HG03095 (cell line): ENCODE results near the gene GRM2.

Experiments
- ATAC-seq: cut with Tn5 transposase; IDR thresholded peaks from one replicate; pipeline ENCODE4 v1.9.1; 2021; ENCODE audit warnings: moderate library complexity; ENCODE audit not compliant: unreplicated experiment

Gene GRM2

DNA sequence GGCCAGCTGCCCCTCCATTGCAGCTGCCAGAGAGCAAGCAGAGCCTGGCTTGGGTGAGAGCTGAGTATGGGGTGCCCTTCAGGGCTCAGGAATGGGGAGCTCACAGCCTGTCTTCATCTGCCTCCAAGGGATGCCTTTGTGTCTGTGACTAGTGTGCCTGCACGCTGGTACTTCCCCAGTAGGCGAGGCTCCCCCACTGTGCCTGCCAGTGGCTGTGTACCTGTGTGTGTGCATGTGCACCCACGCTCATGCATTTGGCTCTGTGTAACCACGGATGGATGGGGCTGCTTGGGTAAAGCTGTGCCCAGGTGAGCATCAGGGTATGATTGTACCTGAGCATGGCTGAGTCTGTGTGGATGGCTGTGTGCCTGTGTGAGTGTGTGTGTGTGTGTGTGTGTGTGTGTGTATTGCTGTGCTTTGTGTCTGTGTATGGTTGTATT lies 2.3 kb upstream of the GRM2 start:
- ATAC-seq = no peak

DNA sequence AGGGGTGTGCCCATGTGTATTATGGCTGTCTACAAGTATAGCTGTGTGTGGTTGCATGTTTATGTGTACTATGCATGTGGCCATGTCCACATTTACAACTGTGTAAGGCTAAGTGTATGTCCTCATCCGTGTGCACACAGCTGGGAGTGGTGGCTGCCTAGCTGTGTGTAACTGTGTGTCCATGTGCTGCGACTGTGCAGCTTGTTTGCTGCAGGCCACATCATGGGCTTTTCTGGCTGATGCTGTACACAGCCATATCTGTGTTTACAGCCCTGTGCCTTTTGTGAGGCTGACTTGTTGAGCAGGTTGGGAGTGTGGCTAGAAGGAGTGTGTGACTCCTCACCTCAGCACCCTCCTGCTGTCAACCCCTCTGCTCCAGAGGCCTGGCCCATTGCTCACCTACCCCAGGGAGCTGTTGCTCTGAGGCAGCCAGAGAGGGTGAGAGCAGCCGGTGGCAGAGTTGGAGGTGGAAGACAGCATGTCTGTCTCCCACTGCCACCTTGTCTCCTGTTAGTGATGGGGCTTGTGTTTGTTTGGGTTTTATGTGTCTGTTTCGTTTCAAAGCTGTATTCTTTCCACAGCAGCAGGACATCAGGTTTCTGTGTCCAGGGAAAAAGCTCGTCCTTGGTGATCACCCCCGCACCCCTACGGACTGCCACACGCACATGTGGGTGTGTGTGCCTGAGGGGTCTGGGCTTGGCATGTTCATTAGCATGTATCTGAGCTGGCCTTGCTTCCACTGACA lies 1.4 kb upstream of the GRM2 start:
- ATAC-seq = no peak

DNA sequence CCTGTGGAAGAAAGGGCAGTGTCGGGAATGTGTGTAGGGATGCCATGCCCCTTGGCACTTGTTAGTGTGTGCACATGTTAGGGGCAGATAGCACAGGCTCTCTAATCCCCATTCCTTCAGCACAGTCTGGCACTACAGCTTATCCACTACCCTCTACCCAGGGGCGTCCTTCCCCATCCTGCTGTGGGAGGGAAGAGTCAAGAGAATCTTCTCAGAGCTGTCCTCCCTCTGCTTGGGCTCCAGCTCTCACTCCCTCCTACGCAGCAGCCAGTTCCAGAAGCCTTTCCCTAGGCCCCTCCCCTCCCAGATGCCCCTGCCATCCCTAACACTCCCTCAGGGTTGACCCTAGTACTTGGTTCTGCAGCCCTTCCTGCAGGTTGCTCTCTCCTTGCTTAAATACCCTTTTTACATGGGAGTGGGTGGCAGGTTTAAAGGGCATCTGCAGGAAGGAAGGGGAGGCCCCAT lies 815 bp upstream of the GRM2 start:
- no peak for ATAC-seq

DNA sequence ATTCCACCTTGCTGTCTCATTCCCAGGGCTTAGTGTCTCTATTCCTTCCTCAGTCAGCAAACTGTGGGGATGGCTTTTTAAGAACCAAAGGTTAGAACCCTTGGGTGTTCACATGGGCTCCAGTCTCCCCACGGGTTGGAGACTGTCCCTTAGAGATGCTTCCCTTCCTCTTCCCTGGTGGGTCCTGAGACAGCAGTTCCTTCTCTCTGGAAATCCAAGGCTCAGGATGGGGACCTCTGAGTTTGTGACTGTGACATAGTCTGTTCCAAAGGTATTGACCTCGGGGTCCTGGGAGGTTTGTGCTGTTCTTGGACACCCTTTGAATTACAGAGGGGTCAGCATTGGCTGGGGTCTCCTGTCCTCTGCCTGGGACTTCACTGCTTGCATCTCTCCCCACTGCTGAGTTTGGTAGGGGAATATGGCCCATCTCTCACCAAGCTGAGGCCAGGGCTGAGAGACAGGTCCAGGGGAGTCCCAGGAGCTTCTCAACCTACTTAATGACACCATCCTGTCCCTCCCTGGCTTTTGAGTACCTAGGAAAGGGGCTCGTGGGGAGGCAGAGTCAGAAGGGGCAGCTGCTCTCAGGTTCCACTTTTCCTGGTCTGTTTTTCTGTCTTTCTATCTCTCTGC lies 1.5 kb downstream of the GRM2 start:
- ATAC-seq = no peak

DNA sequence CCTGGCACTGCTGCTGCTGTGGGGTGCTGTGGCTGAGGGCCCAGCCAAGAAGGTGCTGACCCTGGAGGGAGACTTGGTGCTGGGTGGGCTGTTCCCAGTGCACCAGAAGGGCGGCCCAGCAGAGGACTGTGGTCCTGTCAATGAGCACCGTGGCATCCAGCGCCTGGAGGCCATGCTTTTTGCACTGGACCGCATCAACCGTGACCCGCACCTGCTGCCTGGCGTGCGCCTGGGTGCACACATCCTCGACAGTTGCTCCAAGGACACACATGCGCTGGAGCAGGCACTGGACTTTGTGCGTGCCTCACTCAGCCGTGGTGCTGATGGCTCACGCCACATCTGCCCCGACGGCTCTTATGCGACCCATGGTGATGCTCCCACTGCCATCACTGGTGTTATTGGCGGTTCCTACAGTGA lies 2.1 kb downstream of the GRM2 start:
- no peak for ATAC-seq

DNA sequence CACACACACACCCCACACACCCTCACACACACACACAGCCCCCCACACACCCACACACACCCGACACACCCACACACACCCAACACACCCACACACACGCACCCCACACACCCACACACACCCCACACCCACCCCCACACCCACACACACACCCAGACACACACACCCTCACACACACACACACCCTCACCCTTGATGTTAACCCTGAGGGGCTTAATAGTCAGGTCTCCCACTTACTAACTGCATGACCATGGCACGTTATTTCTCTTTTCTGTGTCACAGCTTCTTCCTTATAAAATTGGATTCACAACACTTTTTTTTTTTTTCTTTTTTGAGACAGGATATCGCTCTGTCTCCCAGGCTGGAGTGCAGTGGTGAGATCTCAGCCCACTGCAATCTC lies 2.8 kb downstream of the GRM2 start:
- ATAC-seq = no peak

DNA sequence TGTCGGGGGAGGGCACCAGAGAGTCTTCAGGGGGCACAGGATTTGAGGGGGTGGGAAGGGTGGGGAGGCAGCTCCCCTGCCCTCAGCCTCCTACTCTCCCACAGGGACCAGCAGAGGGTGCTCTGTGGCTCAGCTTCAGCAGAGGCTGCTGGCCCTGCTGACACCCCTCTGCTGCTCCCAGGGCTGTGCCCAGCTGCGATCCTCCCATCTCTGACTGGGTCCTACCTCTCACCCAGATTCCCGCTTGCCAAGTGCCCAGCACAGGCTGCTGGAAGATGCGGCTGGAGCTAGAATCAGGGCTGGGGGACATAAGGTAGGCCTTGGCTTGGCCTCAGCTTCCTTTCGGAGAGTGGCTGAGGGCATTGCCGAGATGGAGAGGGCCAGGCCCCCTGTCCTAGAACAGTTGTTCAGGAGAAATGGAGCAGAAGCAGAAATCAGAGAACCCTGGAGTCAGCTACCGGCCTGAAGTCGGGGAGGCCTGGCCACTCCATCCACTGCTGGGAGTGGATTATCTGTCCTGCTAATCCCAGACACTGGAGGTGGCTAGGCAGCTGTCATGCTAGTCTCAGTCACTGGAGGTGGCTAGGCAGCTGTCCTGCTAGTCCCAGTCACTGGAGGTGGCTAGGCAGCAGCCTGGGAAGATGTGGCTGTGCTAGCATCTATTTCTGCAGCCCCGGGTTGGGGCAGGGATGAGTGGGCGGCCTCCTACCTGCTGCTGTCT lies 3.9 kb downstream of the GRM2 start:
- ATAC-seq = no peak

DNA sequence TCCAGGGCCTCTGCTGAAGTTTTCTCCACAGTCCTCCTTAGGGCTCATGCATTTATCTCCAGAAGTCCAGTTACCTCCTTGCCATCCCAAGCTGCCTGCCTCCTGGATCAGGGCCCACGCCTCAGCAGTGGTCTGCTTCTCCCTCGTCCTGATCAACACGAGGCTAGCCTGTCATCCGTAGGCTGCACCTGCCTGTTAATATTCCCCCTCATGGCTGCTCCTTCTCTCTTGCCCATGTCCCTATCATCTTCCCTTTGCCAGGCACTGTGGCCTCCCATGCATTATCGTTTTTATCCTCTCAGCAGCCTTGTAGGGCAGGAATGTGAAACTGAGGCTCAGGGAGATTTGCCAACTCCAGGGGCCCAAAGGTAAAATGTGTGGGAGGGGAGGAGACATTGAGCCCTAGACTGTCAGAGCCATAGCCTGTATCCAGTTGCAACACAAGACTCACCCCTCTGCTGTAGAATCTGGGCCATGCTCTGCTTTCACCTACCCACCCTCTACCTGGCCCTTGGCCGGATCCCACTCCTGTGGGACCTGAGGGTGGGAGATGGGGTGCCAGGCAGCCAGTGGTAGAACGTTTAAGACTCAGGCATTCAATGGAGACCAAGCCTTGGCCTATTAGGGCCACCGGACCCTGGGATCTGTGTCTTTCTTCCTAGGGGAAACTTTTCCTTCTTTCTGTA lies 4.6 kb downstream of the GRM2 start:
- no peak for ATAC-seq

DNA sequence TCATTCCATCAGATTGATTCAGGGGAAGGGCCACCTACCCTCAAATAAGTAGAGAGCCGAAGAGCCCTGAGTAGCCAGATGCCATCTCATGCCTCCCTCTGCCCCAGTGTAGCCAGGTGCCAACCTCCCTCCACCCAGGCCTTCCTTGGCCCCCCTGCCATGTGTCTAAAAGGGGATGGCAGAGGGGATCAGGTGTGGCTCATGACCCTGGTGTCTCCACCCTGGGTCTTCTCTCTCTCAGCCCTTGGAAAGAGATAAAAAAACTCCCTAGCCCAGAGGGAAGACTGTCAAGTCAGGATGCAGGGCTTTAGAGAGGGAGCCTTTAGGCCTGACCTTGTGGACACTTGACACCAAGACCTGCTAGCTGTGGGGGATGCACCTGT lies 5.2 kb downstream of the GRM2 start:
- ATAC-seq = no peak

DNA sequence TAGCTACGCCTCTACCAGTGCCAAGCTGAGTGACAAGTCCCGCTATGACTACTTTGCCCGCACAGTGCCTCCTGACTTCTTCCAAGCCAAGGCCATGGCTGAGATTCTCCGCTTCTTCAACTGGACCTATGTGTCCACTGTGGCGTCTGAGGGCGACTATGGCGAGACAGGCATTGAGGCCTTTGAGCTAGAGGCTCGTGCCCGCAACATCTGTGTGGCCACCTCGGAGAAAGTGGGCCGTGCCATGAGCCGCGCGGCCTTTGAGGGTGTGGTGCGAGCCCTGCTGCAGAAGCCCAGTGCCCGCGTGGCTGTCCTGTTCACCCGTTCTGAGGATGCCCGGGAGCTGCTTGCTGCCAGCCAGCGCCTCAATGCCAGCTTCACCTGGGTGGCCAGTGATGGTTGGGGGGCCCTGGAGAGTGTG lies 5.7 kb downstream of the GRM2 start:
- ATAC-seq = no peak

DNA sequence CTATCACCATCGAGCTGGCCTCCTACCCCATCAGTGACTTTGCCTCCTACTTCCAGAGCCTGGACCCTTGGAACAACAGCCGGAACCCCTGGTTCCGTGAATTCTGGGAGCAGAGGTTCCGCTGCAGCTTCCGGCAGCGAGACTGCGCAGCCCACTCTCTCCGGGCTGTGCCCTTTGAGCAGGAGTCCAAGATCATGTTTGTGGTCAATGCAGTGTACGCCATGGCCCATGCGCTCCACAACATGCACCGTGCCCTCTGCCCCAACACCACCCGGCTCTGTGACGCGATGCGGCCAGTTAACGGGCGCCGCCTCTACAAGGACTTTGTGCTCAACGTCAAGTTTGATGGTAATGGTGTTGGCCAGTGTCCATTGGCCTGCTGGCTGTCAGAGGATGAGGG lies 6.1 kb downstream of the GRM2 start:
- no peak for ATAC-seq

DNA sequence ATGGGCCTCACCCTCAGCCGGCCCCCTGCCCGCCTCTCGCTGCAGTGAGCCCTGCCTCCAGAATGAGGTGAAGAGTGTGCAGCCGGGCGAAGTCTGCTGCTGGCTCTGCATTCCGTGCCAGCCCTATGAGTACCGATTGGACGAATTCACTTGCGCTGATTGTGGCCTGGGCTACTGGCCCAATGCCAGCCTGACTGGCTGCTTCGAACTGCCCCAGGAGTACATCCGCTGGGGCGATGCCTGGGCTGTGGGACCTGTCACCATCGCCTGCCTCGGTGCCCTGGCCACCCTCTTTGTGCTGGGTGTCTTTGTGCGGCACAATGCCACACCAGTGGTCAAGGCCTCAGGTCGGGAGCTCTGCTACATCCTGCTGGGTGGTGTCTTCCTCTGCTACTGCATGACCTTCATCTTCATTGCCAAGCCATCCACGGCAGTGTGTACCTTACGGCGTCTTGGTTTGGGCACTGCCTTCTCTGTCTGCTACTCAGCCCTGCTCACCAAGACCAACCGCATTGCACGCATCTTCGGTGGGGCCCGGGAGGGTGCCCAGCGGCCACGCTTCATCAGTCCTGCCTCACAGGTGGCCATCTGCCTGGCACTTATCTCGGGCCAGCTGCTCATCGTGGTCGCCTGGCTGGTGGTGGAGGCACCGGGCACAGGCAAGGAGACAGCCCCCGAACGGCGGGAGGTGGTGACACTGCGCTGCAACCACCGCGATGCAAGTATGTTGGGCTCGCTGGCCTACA lies 8.5 kb downstream of the GRM2 start:
- no peak for ATAC-seq

DNA sequence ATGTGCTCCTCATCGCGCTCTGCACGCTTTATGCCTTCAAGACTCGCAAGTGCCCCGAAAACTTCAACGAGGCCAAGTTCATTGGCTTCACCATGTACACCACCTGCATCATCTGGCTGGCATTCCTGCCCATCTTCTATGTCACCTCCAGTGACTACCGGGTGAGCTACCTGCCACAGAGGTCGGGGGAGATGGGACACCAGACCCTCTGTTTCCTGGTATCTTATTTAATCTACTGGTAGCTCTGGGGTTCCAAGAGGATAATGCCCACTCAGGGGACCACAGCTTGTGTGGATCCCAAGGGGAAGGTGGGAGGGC lies 9.1 kb downstream of the GRM2 start:
- ATAC-seq = no peak

DNA sequence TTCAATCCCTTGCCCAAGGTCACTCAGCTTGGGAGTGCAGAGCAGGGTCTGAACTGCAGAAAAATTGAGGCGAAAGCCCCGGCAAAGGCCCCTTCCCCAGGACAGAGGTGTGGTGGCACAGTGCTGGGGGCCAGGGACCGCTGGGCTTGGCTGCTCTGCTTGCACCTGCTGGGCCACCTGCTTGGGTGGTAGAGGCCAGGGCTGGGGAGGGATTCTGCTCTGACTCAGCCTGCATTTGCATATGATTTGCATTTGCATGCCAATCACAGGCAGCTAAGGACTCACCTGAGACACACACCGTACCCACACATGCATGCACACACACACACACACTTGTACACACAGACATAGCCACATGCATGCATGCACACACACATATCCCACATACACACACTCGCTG lies 9.9 kb downstream of the GRM2 start:
- no peak for ATAC-seq

DNA sequence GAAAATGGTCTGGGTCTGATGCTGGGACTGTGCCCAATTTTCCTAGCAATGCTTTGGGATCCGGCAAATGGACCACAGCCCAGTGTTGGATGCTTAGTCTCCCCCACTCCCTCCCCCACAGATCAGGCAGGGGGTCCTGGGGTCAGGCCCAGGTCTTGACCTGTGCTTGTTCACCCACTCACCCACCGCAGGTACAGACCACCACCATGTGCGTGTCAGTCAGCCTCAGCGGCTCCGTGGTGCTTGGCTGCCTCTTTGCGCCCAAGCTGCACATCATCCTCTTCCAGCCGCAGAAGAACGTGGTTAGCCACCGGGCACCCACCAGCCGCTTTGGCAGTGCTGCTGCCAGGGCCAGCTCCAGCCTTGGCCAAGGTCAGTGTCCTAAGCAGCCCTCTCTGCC lies 10.6 kb downstream of the GRM2 start:
- no peak for ATAC-seq

DNA sequence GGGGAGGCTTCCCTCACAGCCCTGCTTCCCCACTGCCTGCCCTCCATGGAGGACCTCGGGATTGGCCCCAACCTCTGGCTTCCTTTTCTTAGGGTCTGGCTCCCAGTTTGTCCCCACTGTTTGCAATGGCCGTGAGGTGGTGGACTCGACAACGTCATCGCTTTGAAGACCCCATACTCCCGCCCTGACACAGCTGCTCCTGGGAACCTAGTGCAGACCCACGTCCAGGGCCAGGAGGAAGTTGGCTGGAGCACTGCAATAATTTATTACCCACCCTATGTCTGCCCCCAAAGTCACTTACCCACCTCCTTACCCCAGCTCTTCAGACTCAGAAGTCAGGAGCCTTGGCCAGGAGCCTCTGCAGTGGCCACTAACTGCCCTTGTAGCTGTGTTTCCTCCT lies 11.1 kb downstream of the GRM2 start:
- ATAC-seq = no peak

DNA sequence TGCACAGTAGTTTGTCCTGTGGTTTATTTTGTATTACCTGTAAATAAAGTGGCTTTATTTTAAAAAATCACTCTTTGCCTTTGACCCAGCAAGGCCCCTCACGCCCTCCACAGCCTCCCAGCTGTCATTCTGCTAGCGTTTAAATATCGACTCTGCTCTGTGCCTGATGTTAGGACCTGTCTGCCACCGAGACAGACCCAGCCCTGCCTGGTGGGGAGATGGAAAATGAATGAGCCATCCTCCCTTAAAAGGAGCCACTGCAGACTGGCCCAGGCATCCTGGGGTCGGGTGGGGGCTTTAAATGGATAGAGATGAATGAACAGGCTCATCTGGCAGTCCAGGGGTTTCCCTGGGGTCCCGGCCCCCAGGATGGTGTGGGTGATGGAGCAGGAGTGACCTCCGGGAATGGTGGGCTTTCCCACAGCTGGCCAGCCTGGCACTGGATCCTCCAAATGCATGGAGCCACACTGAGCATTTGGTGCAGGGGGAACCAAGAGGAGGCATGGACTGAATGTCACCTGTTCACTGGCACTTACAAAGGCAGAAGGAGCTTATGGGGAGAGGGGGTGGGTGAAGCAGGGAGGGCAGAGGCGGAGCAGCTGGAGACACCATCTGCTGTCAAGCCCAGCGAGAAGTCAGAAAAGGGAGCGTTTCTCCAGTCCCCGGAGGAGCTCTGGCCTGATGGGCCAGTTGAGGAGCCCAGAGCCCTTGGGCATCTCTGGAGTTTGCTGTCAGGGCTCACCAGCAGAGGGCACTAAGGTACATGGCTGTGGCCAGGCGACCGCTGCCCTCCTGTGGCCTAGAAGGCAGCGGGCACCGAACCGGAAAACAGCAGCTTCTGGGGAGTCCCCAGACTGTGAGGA lies 11.9 kb downstream of the GRM2 start:
- ATAC-seq = no peak

DNA sequence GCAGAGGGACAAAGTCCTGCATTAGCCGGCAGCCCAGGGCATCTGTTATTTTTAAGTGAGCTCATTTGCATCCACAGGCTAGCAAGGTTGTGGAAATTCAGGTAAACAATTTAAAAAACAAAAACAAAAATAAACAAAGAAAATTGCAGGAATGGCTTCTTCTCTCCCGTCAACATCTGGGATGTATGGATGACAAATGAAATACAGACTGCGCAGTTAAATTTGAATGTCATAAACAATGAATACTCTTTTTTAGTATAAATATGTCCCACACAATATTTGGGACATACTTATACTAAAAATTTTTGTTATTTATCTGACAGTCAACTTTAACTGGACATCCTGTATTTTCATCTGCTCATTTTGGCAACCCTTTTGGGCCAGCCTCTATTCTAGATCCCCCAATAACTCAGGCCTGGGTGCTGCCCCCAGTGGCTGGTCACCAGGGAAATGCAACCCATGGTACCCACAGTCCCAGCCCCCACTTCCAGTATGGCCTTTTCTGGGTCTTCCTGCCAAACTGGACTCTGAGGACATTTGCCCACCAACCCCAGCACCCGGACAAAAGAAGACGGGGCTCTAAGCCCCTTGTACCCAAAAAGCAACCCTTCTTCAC lies 12.7 kb downstream of the GRM2 start:
- ATAC-seq = no peak

DNA sequence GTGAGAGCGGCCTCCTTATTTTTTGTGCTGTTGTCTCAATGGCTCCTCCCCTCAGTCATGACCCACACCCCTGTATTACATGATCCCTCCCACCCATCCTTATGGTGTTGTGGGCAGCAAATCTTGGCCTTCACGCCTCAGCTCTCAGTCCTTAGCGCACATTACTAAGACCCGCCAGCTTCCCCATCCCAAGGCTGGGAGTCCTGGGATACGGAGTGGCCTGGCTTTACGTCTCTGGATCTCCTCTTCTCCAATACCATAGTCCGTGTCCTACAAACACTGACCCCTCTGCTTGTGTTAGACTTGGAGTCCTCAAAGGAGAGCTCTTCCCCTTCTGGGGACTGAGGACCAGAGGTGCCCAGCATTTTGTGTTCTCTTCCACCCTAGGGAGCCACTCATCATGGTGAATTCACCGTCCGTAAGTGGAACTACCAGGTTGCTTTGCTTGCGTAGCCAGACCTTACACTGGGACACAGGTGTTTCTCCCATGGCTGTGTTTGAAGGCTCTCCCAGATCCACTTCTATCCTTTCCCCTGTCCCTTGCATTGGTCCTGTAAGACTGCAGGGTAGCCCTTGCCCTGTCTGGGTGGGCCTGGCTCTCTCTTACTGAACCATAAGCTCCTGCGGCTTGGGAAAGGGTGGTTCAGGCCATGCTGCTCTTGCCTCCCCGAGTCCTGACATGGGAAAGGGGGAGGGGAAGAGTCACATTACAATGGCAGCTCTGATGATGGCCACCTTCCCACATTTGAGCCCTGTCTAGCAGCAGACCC lies 13.6 kb downstream of the GRM2 start:
- ATAC-seq = no peak
